ENCODE data around the gene MED7. TPM values are rescaled to one million over a fixed set of nuclear protein-coding genes. Genes with fewer than 3 reads are reported as not detected.
A peak's percentile ranks its signal among the peaks of the same experiment; 100 is the strongest.

MED7 gene
- total and polyA plus RNA-seq, 10 of the 15 experiments (the other 5 are each of a cell fraction or from before 2014, with no cell fraction given), result 9.3 to 47.7 (median 22.7) TPM

GRCh38 chr5:157116483-157116954 is 26.1 kb downstream of the MED7 start (continued):
- TF ChIP-seq, protein P1, sequence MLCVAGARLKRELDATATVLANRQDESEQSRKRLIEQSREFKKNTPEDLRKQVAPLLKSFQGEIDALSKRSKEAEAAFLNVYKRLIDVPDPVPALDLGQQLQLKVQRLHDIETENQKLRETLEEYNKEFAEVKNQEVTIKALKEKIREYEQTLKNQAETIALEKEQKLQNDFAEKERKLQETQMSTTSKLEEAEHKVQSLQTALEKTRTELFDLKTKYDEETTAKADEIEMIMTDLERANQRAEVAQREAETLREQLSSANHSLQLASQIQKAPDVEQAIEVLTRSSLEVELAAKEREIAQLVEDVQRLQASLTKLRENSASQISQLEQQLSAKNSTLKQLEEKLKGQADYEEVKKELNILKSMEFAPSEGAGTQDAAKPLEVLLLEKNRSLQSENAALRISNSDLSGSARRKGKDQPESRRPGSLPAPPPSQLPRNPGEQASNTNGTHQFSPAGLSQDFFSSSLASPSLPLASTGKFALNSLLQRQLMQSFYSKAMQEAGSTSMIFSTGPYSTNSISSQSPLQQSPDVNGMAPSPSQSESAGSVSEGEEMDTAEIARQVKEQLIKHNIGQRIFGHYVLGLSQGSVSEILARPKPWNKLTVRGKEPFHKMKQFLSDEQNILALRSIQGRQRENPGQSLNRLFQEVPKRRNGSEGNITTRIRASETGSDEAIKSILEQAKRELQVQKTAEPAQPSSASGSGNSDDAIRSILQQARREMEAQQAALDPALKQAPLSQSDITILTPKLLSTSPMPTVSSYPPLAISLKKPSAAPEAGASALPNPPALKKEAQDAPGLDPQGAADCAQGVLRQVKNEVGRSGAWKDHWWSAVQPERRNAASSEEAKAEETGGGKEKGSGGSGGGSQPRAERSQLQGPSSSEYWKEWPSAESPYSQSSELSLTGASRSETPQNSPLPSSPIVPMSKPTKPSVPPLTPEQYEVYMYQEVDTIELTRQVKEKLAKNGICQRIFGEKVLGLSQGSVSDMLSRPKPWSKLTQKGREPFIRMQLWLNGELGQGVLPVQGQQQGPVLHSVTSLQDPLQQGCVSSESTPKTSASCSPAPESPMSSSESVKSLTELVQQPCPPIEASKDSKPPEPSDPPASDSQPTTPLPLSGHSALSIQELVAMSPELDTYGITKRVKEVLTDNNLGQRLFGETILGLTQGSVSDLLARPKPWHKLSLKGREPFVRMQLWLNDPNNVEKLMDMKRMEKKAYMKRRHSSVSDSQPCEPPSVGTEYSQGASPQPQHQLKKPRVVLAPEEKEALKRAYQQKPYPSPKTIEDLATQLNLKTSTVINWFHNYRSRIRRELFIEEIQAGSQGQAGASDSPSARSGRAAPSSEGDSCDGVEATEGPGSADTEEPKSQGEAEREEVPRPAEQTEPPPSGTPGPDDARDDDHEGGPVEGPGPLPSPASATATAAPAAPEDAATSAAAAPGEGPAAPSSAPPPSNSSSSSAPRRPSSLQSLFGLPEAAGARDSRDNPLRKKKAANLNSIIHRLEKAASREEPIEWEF (IDR thresholded peaks at IDR 0.05; ENCODE audit: insufficient replicate concordance, low read depth, low read length), result no peak
- TF ChIP-seq GATAD2B (conservative IDR thresholded peaks at IDR 0.05; ENCODE audit: low read depth) (peak; percentile 47; the same call in 1 of the 2 replicates), GABPA (IDR thresholded peaks at IDR 0.05; ENCODE audit: low read depth) (no peak), NFIC (IDR thresholded peaks at IDR 0.05; ENCODE audit: low read depth, low read length) (peak; percentile 81), KLF5 (IDR thresholded peaks at IDR 0.05; ENCODE audit: partially characterized antibody) (no peak), MTA3 (IDR thresholded peaks at IDR 0.05; ENCODE audit: borderline replicate concordance, low read length) (no peak; the same call in 1 of the 2 replicates), SIN3A (IDR thresholded peaks at IDR 0.05; ENCODE audit: low read depth, low read length) (no peak), HDGF (IDR thresholded peaks at IDR 0.05) (no peak), CEBPB (IDR thresholded peaks at IDR 0.05; ENCODE audit: borderline replicate concordance in 1 of 2, low read depth in 2 of 2, low read length in 2 of 2) (peak in 1 of 2 experiments; percentile 53; a peak in 1 of 4 replicates), IRF4 (IDR thresholded peaks at IDR 0.05; ENCODE audit: low read depth, low read length) (peak; percentile 92), KDM1A (IDR thresholded peaks at IDR 0.05; ENCODE audit: borderline replicate concordance) (no peak), IKZF1 (conservative IDR thresholded peaks at IDR 0.05) (0 out of 2 replicates have a peak, but pooled peaks have one; percentile 30), IKZF2 (IDR thresholded peaks at IDR 0.05) (peak; percentile 38 to 66; a peak in 3 of 4 replicates), EGR1 (IDR thresholded peaks at IDR 0.05; ENCODE audit: borderline replicate concordance in 1 of 2, low read depth in 2 of 2, low read length in 2 of 2) (no peak), BCL11A (IDR thresholded peaks at IDR 0.05; ENCODE audit: low read depth, low read length) (peak; percentile 81; the same call in 1 of the 2 replicates), RBBP5 (conservative IDR thresholded peaks at IDR 0.05) (no peak), ASH2L (IDR thresholded peaks at IDR 0.05; ENCODE audit: borderline replicate concordance, low read depth) (no peak), SREBF2 (IDR thresholded peaks at IDR 0.05; ENCODE audit: low read length) (no peak), NR2C2 (IDR thresholded peaks at IDR 0.05; ENCODE audit: borderline replicate concordance, control insufficient read depth, insufficient read length, low read depth) (no peak), POLR2AphosphoS2 (IDR thresholded peaks at IDR 0.05; ENCODE audit: low read depth, low read length) (no peak), ESRRA (IDR thresholded peaks at IDR 0.05; ENCODE audit: low read length) (no peak), STAT3 (IDR thresholded peaks at IDR 0.05; ENCODE audit: low read depth, low read length) (no peak), USF1 (IDR thresholded peaks at IDR 0.05; ENCODE audit: borderline replicate concordance, extremely low read length, insufficient read depth, low read depth, low read length) (no peak), CREM (IDR thresholded peaks at IDR 0.05; ENCODE audit: low read depth) (peak; percentile 47; the same call in 1 of the 2 replicates), SRF (IDR thresholded peaks at IDR 0.05; ENCODE audit: low read depth in 2 of 2, low read length in 2 of 2) (0 out of 4 replicates have a peak, but pooled peaks of 1 of the 2 experiments have one; percentile 40)
- TF ChIP-seq, protein P2, sequence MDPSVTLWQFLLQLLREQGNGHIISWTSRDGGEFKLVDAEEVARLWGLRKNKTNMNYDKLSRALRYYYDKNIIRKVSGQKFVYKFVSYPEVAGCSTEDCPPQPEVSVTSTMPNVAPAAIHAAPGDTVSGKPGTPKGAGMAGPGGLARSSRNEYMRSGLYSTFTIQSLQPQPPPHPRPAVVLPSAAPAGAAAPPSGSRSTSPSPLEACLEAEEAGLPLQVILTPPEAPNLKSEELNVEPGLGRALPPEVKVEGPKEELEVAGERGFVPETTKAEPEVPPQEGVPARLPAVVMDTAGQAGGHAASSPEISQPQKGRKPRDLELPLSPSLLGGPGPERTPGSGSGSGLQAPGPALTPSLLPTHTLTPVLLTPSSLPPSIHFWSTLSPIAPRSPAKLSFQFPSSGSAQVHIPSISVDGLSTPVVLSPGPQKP (IDR thresholded peaks at IDR 0.05; ENCODE audit: low read depth, low read length), result no peak

Measured in GM12878 (cell line).